Measurements from ENCODE around the gene MTREX. TPM values are rescaled to one million over a fixed set of nuclear protein-coding genes. Genes with fewer than 3 reads are reported as not detected.

MTREX gene
- total RNA-seq, 1 experiment from 2014 or later, result 123 TPM

- Histone ChIP-seq H3K9ac (ENCODE audit: extremely low read depth, insufficient read length, low read length) (peak overlapping the region; percentile 73), H3K23me2 (ENCODE audit: insufficient read length, low read depth, low read length, poor library complexity, severe bottlenecking) (peaks cover 3% of the 10 kb centered on the region), H3K18ac (ENCODE audit: insufficient read length, low read depth, low read length) (no peak overlapping the region), H2BK20ac (ENCODE audit: low read depth, low read length, poor library complexity, severe bottlenecking) (no peak overlapping the region), H2AFZ (ENCODE audit: low read length) (no peak overlapping the region), H2BK12ac (ENCODE audit: insufficient read length, low read depth, low read length) (no peak overlapping the region), H3K79me2 (ENCODE audit: insufficient read depth, low read length) (peaks cover 39% of the 10 kb centered on the region; the same call in 1 of the 2 replicates), H2AK5ac (ENCODE audit: insufficient read length, low read length) (no peak overlapping the region), H3K14ac (ENCODE audit: insufficient read depth, low read length) (no peak overlapping the region), H3K4me1 (ENCODE audit: insufficient read depth, low read length) (peaks cover 2% of the 10 kb centered on the region; the same call in 1 of the 2 replicates), H3K27ac (ENCODE audit: insufficient read length, low read depth, low read length) (no peak overlapping the region), H4K8ac (replicated peaks; ENCODE audit: insufficient read length, low read depth, low read length) (no peak overlapping the region), H4K91ac (ENCODE audit: insufficient read length, low read depth, low read length) (no peak overlapping the region), H3K9me3 (ENCODE audit: control insufficient read depth, low read depth, low read length) (no peaks in the 10 kb centered on the region), H4K20me1 (ENCODE audit: control insufficient read depth, insufficient read depth, insufficient read length) (no peaks in the 10 kb centered on the region), H3K56ac (ENCODE audit: insufficient read length, low read depth, low read length) (no peak overlapping the region), H2BK120ac (ENCODE audit: low read depth, low read length, poor library complexity, severe bottlenecking) (no peak overlapping the region), H3K79me1 (ENCODE audit: insufficient read depth, low read depth, low read length, poor library complexity, severe bottlenecking) (peaks cover 3% of the 10 kb centered on the region), H3K27me3 (ENCODE audit: insufficient read depth, low read length) (no peaks in the 10 kb centered on the region), H3K4ac (ENCODE audit: low read depth, low read length) (no peak overlapping the region), H2BK15ac (ENCODE audit: low read depth, low read length) (no peak overlapping the region), H2BK5ac (ENCODE audit: insufficient read length, low read length) (no peak overlapping the region), H4K5ac (ENCODE audit: insufficient read length, low read depth, low read length) (no peak overlapping the region), H3K23ac (ENCODE audit: insufficient read length, low read depth, low read length) (no peak overlapping the region), H3T11ph (ENCODE audit: low read length) (no peak overlapping the region), H3K4me2 (ENCODE audit: insufficient read depth, insufficient read length, low read length) (peak overlapping the region; percentile 80)
- Mint-ChIP-seq H3K4me1 (peaks cover 4 to 9% of the 10 kb centered on the region in 2 experiments), H3K4me3 (no peak overlapping the region), H3K36me3 (ENCODE audit: insufficient read depth in 1 of 3, low read depth in 3 of 3) (peaks cover 7 to 21% (median 11%) of the 10 kb centered on the region in 3 experiments; a peak in 6 of 7 replicates), H3K27ac (no peak overlapping the region), H3K9me3 (no peaks in the 10 kb centered on the region), H3K27me3 (ENCODE audit: low read depth) (no peaks in the 10 kb centered on the region)
- no peak for DNase-seq
- TF ChIP-seq CTCF (conservative IDR thresholded peaks at IDR 0.05), result no peak
- no CpG with 5 or more reads among the region's 12 CpGs for WGBS (ENCODE audit: extremely low coverage, insufficient read length, low lambda C conversion rate)
These were observed 977 bp upstream of the MTREX start for GRCh38 chr5:55306641-55307382.
